T47D (cell line): ENCODE data around the gene GUCD1.
A peak's percentile ranks its signal among the peaks of the same experiment; 100 is the strongest.
"Not testable (repeated sequence)": the region's sequence is repeated elsewhere in the genome, so short reads cannot be mapped to it uniquely, and the experiment has no call there.

Experiments
- DNase-seq, 2 experiments: peaks; one replicate each; pipeline versions ENCODE4 v3.0.0 to v3.0.0-alpha.2; 2011 to 2012; ENCODE audit warnings: low read depth in 1 of 2, low spot score in 1 of 2
- JUND ChIP-seq: IDR thresholded peaks from 2 replicates; pipeline ENCODE4 v1.6.1; 2012; ENCODE audit warnings: low read depth
- in situ Hi-C: cut with HindIII; loops from 2 replicates; pipeline ENCODE4 v1.10.0; 2016; ENCODE audit warnings: low sequenced_read_pairs, low pct_unique_long_range_greater_than_20kb

GUCD1 gene

GRCh38 chr22:24594569-24595120, 39.7 kb upstream of the GUCD1 start:
- TF ChIP-seq JUND: no peak
- peak; percentile 51 to 89 for DNase-seq
- in situ Hi-C loops: no loop called here

GRCh38 chr22:24593836-24594568, 39.1 kb upstream of the GUCD1 start:
- DNase-seq: peak; percentile 38 to 89
- in situ Hi-C loops: no loop called here
- no peak for TF ChIP-seq JUND

DNA sequence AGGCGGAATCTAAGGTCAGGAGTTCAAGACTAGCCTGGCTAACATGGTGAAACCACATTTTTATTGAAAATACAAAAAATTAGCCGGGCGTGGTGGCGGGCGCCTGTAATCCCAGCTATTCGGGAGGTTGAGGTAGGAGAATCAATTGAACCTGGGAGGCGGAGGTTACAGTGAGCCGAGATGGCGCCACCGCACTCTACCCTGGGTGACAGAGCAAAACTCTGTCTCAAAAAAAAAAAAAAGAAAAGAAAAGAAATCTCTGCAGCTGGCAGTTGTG, 38.6 kb upstream of the GUCD1 start:
- DNase-seq, in situ Hi-C loops: not testable (repeated sequence)

DNA sequence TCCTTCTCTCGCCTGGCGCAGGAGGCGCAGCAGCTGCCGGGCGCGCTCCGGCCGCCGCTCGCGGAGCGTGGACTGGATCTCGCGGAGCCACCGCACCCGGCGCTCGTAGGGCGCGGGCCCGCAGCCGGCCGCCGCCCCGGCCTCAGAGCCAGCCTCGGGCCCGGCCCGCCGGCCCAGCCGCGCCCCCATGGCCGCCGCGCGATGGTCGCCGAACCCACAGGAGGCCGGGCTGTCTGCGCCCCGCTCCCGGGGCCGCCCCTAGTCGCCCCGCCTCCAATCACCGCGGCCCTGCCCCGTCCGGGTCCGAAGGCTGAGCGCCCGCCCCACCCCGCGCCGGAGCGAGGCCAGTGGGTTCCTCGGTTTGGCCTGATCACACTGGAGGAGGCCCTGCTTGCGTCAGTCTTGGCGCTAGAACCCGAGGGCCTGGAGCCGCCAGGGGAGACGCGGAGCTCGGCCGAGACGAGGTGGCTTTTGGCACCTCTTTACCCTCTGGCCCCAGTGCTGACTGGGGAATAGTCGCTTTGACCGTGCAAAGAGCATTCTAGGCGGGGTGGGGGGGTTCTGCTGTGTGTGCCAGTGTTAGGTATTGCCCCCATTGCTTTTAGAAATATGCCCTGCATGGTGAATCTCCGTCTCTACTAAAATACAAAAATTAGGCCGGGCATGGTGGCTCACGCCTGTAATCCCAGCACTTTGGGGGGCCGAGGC, 38.1 kb upstream of the GUCD1 start, which contains the start of gene LRRC75B:
LRRC75B (minus strand) TSS at position 223 of the 708 bp plus-strand sequence; CDS start at position 189, 34 bp downstream.
- DNase-seq: peak; percentile 90 to 91
- no peak for TF ChIP-seq JUND
- in situ Hi-C loops: no loop called here

DNA sequence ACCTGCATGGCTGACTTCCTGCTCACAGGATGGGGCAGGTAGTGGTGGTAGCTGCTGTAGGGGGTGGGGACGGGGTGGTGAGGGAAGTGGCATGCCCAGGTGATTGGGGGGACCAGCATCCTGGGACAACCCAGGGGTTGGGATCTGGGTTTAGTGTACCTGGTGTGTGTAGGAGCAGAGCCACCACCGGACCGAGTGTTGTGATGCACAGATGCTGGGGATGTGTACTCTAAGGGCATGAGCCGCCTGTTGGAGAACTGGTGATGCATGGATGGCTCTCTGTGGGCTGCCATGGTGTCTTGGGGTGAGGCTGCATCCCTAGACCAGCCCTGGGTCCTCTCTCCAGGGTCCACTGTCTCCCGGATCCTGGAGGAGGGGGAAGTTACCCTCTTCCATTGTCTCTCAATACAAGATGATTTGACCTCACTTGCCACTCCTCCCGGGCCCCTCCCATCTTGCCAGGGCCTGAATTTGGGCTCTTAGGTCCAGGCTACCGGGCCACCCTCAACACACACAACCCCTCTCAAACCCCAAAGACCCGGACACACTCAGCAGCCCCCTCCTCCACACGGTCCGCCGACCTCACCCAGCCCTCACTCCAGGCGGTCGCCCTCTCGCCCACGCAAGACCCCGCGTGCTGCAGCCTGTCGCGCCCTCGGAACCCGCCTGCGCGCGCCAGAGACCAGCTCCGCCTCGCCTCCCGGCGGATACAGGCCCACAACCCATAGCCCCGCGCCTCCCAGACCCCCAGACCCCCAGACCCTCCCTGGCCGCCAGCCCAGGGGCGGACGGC, 37.3 kb upstream of the GUCD1 start:
- in situ Hi-C loops: no loop called here
- no peak for TF ChIP-seq JUND
- DNase-seq: no peak

- DNase-seq: no peak
- in situ Hi-C loops: no loop called here
- TF ChIP-seq JUND: no peak
Observed at GRCh38 chr22:24591286-24591830, 36.4 kb upstream of the GUCD1 start.

DNA sequence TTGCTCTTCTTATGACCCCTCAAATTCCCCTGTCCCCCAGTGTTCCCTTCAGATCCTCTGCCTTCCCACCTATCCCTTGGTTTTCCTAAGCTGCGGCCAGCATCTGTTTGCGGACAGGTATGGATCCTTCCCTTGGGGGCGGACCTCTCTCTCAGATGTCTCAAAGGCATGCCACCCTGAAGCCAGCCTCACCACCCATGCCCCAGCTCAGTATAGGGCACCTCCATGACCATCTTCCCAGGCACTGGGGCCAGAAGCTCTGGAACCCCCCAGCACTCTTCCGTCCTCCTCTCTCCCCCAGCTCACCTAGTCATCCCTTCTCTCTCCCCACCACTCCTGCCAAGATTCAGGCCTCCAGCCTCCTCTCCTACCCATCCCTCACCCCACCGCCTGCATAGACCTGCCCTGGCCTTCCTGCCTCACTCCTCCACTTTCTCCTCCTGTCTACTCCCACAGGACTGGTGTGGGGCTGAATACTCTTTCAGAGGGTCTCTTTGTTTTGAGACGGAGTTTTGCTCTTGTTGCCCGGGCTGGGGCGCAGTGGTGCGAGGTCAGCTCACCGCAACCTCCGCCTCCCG, 35.7 kb upstream of the GUCD1 start:
- TF ChIP-seq JUND: no peak
- in situ Hi-C loops: no loop called here
- DNase-seq: no peak

DNA sequence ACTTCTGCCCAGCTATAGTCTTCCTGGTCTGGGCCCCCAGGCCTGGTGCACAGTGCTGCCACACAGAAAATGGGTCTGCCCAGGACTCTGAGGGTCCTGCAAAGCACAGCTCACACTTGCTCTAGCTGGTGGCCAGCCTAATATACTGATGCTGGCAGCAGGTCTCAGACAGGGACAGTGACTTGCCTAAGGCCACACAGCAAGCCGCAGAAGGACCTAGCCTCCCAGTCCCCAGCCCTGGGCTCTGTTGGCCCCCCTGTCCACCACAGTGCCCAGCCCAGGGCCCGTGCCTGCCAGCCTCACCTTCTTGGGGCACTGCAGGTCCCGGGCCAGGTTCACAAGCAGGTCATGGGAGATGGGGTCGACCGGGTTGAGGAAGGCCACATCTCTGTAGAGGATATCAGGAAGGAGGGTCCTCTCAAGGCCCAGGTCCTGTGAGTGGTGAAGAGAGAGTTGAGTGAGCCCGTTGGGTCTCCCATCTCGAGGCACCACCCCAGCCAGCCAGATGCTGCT, 34.6 kb upstream of the GUCD1 start:
- no peak for DNase-seq
- TF ChIP-seq JUND: no peak
- in situ Hi-C loops: no loop called here

DNA sequence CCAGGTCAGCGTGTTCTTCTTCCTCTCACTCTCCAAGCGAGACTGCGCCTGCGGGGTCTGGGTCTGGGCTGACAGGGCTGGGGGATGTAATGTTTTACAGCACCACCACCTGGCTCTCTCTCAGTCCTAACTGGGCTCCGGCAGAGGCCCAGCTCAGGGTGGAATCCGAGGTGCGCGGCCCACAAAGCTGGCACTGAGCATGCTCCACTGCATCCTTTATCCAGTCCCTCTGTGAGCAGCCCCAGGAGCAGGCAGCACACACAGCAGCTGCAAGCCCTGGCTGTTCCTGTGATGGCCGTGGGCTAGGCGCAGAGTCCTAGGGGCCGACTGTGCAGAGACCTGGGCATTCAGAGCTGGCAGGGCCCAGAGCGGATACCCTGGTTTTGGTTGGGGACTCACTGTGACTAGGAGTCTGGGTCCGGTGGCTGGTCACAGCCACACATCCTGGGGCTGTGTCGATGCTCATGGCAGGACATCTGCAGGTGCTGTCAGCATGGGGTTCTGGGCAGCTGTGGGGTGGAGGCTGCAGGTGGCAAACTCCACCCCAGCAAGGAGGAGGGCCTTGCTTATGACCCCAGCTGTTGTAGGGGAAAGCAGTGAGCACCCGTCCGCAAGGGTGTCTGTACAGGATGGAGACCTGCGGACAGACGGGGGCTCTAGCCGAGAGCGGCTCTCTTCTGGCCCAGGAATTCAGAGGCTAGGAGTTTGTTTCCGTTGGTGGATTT, 34.0 kb upstream of the GUCD1 start:
- no peak for DNase-seq
- in situ Hi-C loops: no loop called here
- TF ChIP-seq JUND: no peak

DNA sequence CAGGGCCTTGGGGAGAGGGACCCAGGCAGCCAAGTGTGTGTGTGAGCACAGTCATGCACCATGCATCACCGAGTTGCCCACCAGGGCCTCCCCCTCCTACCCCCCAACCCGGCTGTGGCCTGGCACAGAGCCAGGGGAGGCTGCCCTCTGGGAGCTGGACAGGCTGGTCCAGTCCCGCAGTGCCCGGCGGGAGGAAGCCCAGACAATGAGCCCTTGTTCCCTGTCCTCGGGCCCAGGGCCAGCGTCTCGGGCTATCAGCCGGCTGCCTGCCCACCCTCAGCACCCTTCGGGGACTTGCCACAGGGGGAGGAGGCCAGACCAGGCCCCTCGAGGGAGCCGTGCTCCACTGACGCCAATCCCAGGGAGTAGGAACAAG, 33.4 kb upstream of the GUCD1 start:
- peak in 1 of 2 experiments; percentile 43 for DNase-seq
- in situ Hi-C loops: no loop called here
- TF ChIP-seq JUND: no peak

- in situ Hi-C loops: no loop called here
- no peak for DNase-seq
- no peak for TF ChIP-seq JUND
Observed at GRCh38 chr22:24587948-24588347, 33.0 kb upstream of the GUCD1 start.
